ENCODE results near the gene TRAPPC11. TPM values are rescaled to one million over a fixed set of nuclear protein-coding genes. Genes with fewer than 3 reads are reported as not detected.

The TRAPPC11 gene
- total and polyA plus RNA-seq, 9 of the 15 experiments (the other 6 are each of a cell fraction or from before 2014, with no cell fraction given) = 11.6 to 49.0 (median 28.7) TPM

- Histone ChIP-seq H3K9me3 (replicated peaks; ENCODE audit: control insufficient read depth, insufficient read depth, low read depth, low read length) (no peaks in the 10 kb centered on the region), H3K36me3 (ENCODE audit: control insufficient read depth, insufficient read depth, low read length) (peaks cover 59% of the 10 kb centered on the region; the same call in 1 of the 3 replicates), H3K9ac (ENCODE audit: insufficient read depth in 1 of 2, low read depth in 2 of 2, low read length in 2 of 2) (no peak overlapping the region), H3K4me2 (ENCODE audit: insufficient read depth, low read length) (no peak overlapping the region), H2AFZ (ENCODE audit: low read depth, low read length) (no peak overlapping the region), H3K27ac (ENCODE audit: extremely low read depth, low read depth, low read length) (no peak overlapping the region), H3K4me3 (no peak overlapping the region), H3K4me1 (replicated peaks in 1 of 2; ENCODE audit: control insufficient read depth in 2 of 2, insufficient read depth in 2 of 2, low read length in 2 of 2) (no peaks in the 10 kb centered on the region), H4K20me1 (replicated peaks; ENCODE audit: control insufficient read depth, insufficient read depth, low read length) (no peaks in the 10 kb centered on the region), H3K27me3 (ENCODE audit: control insufficient read depth in 2 of 2, insufficient read depth in 2 of 2, low read length in 2 of 2) (no peaks in the 10 kb centered on the region), H3K79me2 (ENCODE audit: control insufficient read depth, insufficient read depth, low read length) (no peaks in the 10 kb centered on the region), H3K9me1 (ENCODE audit: control insufficient read depth, insufficient read depth, low read length) (no peaks in the 10 kb centered on the region)
- POLR2A ChIA-PET = interaction anchor here (0.7 kb wide), 1 partner anchor 35 kb away, joined by 3 read pairs; no protein-coding TSS in a partner anchor
- no peak for ATAC-seq
- in situ Hi-C loops (cut with MboI) (no loop called here), intact Hi-C loops (cut with micrococcal nuclease) (no loop called here)
- CTCF ChIA-PET (ENCODE audit: low intra/inter-chr PET ratio) = no interaction called here
- WGBS (ENCODE audit: insufficient coverage, low coverage, missing lambda C conversion rate) = 75% methylated on average over 2 of the region's 2 CpGs
- no TSS peak for BruUV-seq (replicated peaks)
- DNase-seq (ENCODE audit: extremely low read depth in 1 of 4, low spot score in 3 of 4) = no peak
- no peak for FAIRE-seq
- TF ChIP-seq BACH1 (tag; IDR thresholded peaks at IDR 0.05) (no peak), GATAD2A (IDR thresholded peaks at IDR 0.05) (no peak)
Measured at GRCh38 chr4:183686461-183686860, 27.4 kb downstream of the TRAPPC11 start.

- Histone ChIP-seq H4K20me1 (replicated peaks; ENCODE audit: control insufficient read depth, insufficient read depth, low read length) (no peaks in the 10 kb centered on the region), H3K4me2 (ENCODE audit: insufficient read depth, low read length) (no peak overlapping the region), H3K27me3 (ENCODE audit: control insufficient read depth in 2 of 2, insufficient read depth in 2 of 2, low read length in 2 of 2) (no peaks in the 10 kb centered on the region), H3K36me3 (ENCODE audit: control insufficient read depth, insufficient read depth, low read length) (peaks cover 67% of the 10 kb centered on the region; the same call in 2 of the 3 replicates), H2AFZ (ENCODE audit: low read depth, low read length) (no peak overlapping the region), H3K9me1 (ENCODE audit: control insufficient read depth, insufficient read depth, low read length) (no peaks in the 10 kb centered on the region), H3K9me3 (replicated peaks; ENCODE audit: control insufficient read depth, insufficient read depth, low read depth, low read length) (no peaks in the 10 kb centered on the region), H3K9ac (ENCODE audit: insufficient read depth in 1 of 2, low read depth in 2 of 2, low read length in 2 of 2) (no peak overlapping the region), H3K27ac (ENCODE audit: extremely low read depth, low read depth, low read length) (no peak overlapping the region), H3K4me3 (no peak overlapping the region), H3K4me1 (replicated peaks in 1 of 2; ENCODE audit: control insufficient read depth in 2 of 2, insufficient read depth in 2 of 2, low read length in 2 of 2) (no peaks in the 10 kb centered on the region), H3K79me2 (ENCODE audit: control insufficient read depth, insufficient read depth, low read length) (no peaks in the 10 kb centered on the region)
- TF ChIP-seq NFYB (IDR thresholded peaks at IDR 0.05; ENCODE audit: extremely low read depth, insufficient read length) = no peak
- no peak for TF ChIP-seq NCOA1 (IDR thresholded peaks at IDR 0.05; ENCODE audit: low read depth)
- TF ChIP-seq NFE2 (IDR thresholded peaks at IDR 0.05; ENCODE audit: low read depth) = no peak
- DNase-seq (ENCODE audit: extremely low read depth in 1 of 4, low spot score in 3 of 4) (no peak), FAIRE-seq (no peak), ATAC-seq (no peak)
- CTCF ChIA-PET (ENCODE audit: low intra/inter-chr PET ratio) = no interaction called here
- in situ Hi-C loops (cut with MboI) = no loop called here
- intact Hi-C loops (cut with micrococcal nuclease) = no loop called here
- BruUV-seq (replicated peaks) = no TSS peak
- 49% methylated on average over 6 of the region's 6 CpGs for WGBS (ENCODE audit: insufficient coverage, low coverage, missing lambda C conversion rate)
- POLR2A ChIA-PET = no interaction called here
Measured at GRCh38 chr4:183688216-183688615, 29.1 kb downstream of the TRAPPC11 start.
